Stimulated activated CD4-positive, alpha-beta T cell treated with anti-CD3 and anti-CD28 coated beads, Interleukin-4, amount 100 ng/mL, for 4 hours (primary cell): ENCODE measurements around the gene MANSC1.
"Not testable (repeated sequence)": the region's sequence is repeated elsewhere in the genome, so short reads cannot be mapped to it uniquely, and the experiment has no call there.

Experiments
- DNase-seq, 2 experiments: peaks; one replicate each; pipeline ENCODE4 v3.0.0-alpha.2; 2020

MANSC1 gene

DNA sequence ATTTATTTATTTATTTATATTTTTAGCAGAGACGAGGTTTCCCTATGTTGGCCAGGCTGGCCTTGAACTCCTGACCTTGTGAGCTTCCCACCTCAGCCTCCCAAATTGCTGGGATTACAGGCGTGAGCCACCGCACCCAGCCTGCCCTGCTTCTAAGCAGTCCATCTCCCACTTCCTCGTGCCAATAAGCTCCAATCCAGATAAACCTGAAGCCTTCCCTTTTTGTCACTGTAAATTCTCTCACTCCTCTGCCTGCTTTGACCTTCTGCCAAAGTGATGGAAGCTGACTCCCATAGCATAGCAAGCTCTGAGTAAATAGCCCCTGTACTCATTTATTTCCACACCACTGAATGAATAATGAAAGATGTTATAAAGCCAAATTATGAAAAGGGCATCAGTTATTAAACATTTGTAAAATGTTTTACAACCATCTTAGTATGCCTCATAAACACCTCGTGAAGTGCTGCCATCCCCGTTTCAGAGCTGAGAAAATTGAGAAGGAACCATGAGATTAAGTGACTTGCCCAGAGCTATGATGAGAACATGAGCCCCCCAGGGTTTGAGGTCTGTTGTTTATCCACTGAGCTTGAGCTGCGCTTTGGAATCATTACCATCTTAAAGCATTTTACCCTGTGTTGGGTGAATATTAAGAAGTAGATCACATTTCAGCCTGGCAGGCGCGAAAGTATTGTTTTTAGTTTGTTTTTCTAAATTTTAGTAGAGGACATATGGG, 30.4 kb downstream of the MANSC1 start:
- no peak for DNase-seq

- DNase-seq: no peak
These were observed 34.2 kb downstream of the MANSC1 start for GRCh38 chr12:12315838-12316237.

DNA sequence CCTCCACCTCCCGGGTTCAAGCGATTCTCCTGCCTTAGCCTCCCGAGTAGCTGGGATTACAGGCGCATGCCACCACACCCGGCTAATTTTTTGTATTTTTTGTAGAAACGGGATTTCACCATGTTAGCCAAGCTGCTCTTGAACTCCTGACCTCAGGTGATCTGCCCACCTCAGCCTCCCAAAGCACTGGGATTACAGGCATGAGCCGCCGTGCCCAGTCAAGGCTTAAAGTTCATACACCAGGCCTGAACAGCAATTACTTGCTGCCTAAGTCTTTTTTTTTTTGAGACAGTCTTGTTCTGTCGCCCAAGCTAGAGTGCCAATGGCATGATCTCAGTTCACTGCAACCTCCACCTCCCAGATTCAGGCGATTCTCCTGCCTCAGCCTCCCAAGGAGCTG, 39.3 kb downstream of the MANSC1 start:
- not testable (repeated sequence) for DNase-seq

GRCh38 chr12:12305568-12306300, 44.3 kb downstream of the MANSC1 start:
- no peak for DNase-seq

GRCh38 chr12:12302976-12303375, 47.1 kb downstream of the MANSC1 start:
- DNase-seq: no peak

- no peak for DNase-seq
These were observed 48.9 kb downstream of the MANSC1 start for GRCh38 chr12:12301122-12301521.

DNA sequence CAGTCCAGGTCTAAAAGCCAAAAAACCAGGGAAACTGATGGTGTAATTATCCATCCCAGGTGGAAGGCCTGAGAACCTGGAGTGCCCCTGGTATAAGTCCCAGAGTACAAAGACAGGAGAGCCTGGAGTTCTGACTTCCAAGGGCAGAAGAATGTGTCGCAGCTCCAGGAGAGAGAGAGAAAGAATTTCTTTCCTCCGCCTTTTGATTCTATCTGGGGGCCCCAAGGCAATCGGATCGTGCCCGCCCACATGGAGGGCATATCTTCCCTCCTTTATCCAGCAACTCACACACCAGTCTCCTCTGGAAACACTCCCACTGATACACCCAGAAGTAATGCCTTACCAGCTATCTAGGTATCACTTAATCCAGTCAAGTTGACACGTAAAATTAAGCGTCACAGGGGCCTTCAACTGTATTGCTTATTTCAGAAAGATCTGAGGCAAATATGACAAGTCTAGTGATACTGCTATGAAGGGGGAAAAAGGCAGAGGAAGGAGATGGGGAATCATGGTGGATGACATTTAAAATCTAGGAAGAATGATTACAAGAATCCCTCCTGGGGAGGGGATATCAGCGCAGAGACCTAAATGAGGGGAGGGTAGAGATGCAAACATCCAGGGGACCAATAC, 52.7 kb downstream of the MANSC1 start:
- no peak for DNase-seq

- no peak for DNase-seq
These were observed 55.6 kb downstream of the MANSC1 start for GRCh38 chr12:12294215-12295005.

DNA sequence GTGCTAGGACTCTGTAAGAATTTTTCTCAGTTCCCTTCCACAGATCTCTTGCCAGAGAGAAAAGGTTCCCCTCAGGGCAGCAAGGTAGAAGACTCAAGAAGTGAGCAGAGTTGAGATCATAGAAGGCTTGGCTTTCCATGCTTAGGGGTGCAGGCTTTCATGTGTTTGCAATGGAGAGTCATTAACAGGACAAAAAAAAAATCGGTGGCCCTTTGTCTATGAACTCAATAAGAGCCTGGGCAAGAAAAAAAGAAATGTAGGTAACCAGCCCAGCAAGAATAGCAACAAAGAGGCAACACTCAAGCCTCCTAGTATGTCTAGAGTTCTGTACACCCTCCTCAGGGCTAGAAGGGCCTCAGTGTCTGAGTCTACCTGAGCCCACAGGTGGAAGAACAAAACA, 59.8 kb downstream of the MANSC1 start:
- DNase-seq: no peak

- DNase-seq: no peak
These were observed 63.6 kb downstream of the MANSC1 start for GRCh38 chr12:12286441-12286840.

GRCh38 chr12:12282761-12283425, 67.1 kb downstream of the MANSC1 start:
- DNase-seq: no peak

DNA sequence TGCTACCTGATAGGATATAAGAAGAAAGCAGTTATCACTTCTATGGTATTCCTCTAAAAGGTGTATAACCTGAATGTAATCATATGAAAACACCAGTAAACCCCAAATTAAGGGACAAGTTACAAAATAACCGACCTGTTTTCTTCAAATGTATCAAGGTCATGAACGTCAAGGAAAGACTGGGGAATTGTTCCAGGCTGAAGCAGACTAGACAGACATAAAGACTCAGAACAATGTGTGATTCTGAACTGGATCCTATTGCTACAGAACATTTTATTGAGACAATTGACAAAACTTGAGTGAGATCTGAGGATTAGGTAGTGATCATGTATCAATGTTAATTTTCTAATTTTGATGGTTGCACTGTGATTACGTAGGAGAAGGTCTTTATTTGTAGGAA, 67.8 kb downstream of the MANSC1 start:
- DNase-seq: no peak

- no peak for DNase-seq
These were observed 68.9 kb downstream of the MANSC1 start for GRCh38 chr12:12281134-12281533.

- DNase-seq: no peak
These were observed 71.1 kb downstream of the MANSC1 start for GRCh38 chr12:12278899-12279298.
